Measurements from ENCODE around the gene NHLRC2. TPM values are rescaled to one million over a fixed set of nuclear protein-coding genes. Genes with fewer than 3 reads are reported as not detected.

Gene NHLRC2
- polyA plus RNA-seq, 1 donor from 2014 or later: 13.0 TPM

GRCh38 chr10:113965077-113965476 lies 110.6 kb downstream of the NHLRC2 start:
- Histone ChIP-seq H3K9me2 (ENCODE audit: insufficient read depth, low read length) (no peaks in the 10 kb centered on the region), H3K36me3 (ENCODE audit: insufficient read depth, low read length) (no peaks in the 10 kb centered on the region), H3K27ac (ENCODE audit: low read length) (no peak overlapping the region), H3K9ac (ENCODE audit: low read length) (no peak overlapping the region), H3K79me2 (replicated peaks; ENCODE audit: insufficient read depth, low read length) (no peaks in the 10 kb centered on the region), H3F3A (ENCODE audit: insufficient read depth, low read length, poor library complexity, severe bottlenecking) (no peaks in the 10 kb centered on the region), H2AFZ (ENCODE audit: low read depth, low read length) (no peak overlapping the region), H4K20me1 (ENCODE audit: insufficient read depth) (no peaks in the 10 kb centered on the region), H3K27me3 (ENCODE audit: insufficient read depth, low read depth, low read length) (no peaks in the 10 kb centered on the region), H3K4me2 (ENCODE audit: low read length) (no peak overlapping the region), H3K4me3 (ENCODE audit: low read length) (no peak overlapping the region), H3K9me3 (ENCODE audit: low read length) (no peaks in the 10 kb centered on the region)
- TF ChIP-seq MXI1 (conservative IDR thresholded peaks at IDR 0.05; ENCODE audit: poor library complexity, severe bottlenecking): no peak
- no peak for TF ChIP-seq RAD21 (conservative IDR thresholded peaks at IDR 0.05)
- TF ChIP-seq TAF1 (IDR thresholded peaks at IDR 0.05; ENCODE audit: low read depth): no peak
- no peak for TF ChIP-seq SMC3 (conservative IDR thresholded peaks at IDR 0.05; ENCODE audit: poor library complexity)
- no peak for TF ChIP-seq EP300 (conservative IDR thresholded peaks at IDR 0.05; ENCODE audit: poor library complexity, severe bottlenecking)
- no peak for TF ChIP-seq CTCF (IDR thresholded peaks at IDR 0.05; ENCODE audit: poor library complexity, severe bottlenecking)
- no peak for TF ChIP-seq REST (IDR thresholded peaks at IDR 0.05; ENCODE audit: borderline replicate concordance)
- TF ChIP-seq EZH2 (IDR thresholded peaks at IDR 0.05; ENCODE audit: borderline replicate concordance, insufficient read depth, low read length, poor library complexity, severe bottlenecking): no peak
- no peak for TF ChIP-seq POLR2AphosphoS5 (IDR thresholded peaks at IDR 0.05)

- Histone ChIP-seq H3K9me3 (ENCODE audit: low read length) (no peaks in the 10 kb centered on the region), H3K9ac (ENCODE audit: low read length) (no peak overlapping the region), H3K9me2 (ENCODE audit: insufficient read depth, low read length) (no peaks in the 10 kb centered on the region), H3K27ac (ENCODE audit: low read length) (no peak overlapping the region), H3K4me3 (ENCODE audit: low read length) (no peak overlapping the region), H3F3A (ENCODE audit: insufficient read depth, low read length, poor library complexity, severe bottlenecking) (no peaks in the 10 kb centered on the region), H3K79me2 (replicated peaks; ENCODE audit: insufficient read depth, low read length) (no peaks in the 10 kb centered on the region), H4K20me1 (ENCODE audit: insufficient read depth) (no peaks in the 10 kb centered on the region), H3K36me3 (ENCODE audit: insufficient read depth, low read length) (no peaks in the 10 kb centered on the region), H3K27me3 (ENCODE audit: insufficient read depth, low read depth, low read length) (no peaks in the 10 kb centered on the region), H2AFZ (ENCODE audit: low read depth, low read length) (no peak overlapping the region), H3K4me2 (ENCODE audit: low read length) (no peak overlapping the region)
- TF ChIP-seq RAD21 (conservative IDR thresholded peaks at IDR 0.05) (no peak), CTCF (IDR thresholded peaks at IDR 0.05; ENCODE audit: poor library complexity, severe bottlenecking) (no peak), POLR2AphosphoS5 (IDR thresholded peaks at IDR 0.05) (no peak)
Measured at GRCh38 chr10:113965683-113966082, 111.2 kb downstream of the NHLRC2 start.

Small RNA genes lying within 50 kb of the gene (small RNA-seq; reads per million reads assigned to genes)
- gene RF00560: 0 reads per million in 3 experiments

Other genes with a start within 250 kb of the NHLRC2 start
- 0.08 TPM in 1 of 2 replicates, not detected in the other for gene NRAP, start 190.6 kb upstream of the NHLRC2 start, polyA plus RNA-seq
- gene CASP7, start 174.7 kb upstream of the NHLRC2 start, polyA plus RNA-seq: 0.72 and 0.77 TPM in 2 replicates
- gene PLEKHS1, start 103.0 kb upstream of the NHLRC2 start, polyA plus RNA-seq: not detected in 2 replicates
- 11.6 and 12.8 TPM in 2 replicates for gene DCLRE1A, start 579 bp upstream of the NHLRC2 start, polyA plus RNA-seq
- not detected in 2 replicates for gene ADRB1, start 189.2 kb downstream of the NHLRC2 start, polyA plus RNA-seq

Data from neural cell (in vitro differentiated cells).